Tibial nerve (tissue), 4 donors: ENCODE measurements around the gene KCNE3. TPM values are rescaled to one million over a fixed set of nuclear protein-coding genes. Genes with fewer than 3 reads are reported as not detected.

Experiments used
- DNase-seq, 2 donors: peaks; one replicate each; pipeline ENCODE4 v3.0.0-alpha.2; 2019; ENCODE audit warnings: low spot score in 2 of 2
- H3K27ac ChIP-seq, 4 donors: fragments of 200-600 bp; sonication (generic) in 3 of 4; one replicate each; pipeline ENCODE4 v1.5.1; 2017 to 2019; ENCODE audit warnings: mild to moderate bottlenecking in 1 of 4
- H3K27me3 ChIP-seq, 2 donors: fragments of 200-600 bp; sonication (generic) in 1 of 2; one replicate each; pipeline versions ENCODE4 v1.5.1 to v1.6.0; 2017 to 2019
- H3K36me3 ChIP-seq, 3 donors: fragments of 200-600 bp; sonication (generic); one replicate each; pipeline ENCODE4 v1.5.1; 2018 to 2019
- H3K4me1 ChIP-seq, 4 donors: fragments of 200-600 bp; sonication (generic) in 3 of 4; one replicate each; pipeline ENCODE4 v1.5.1; 2017 to 2019
- H3K4me3 ChIP-seq, 4 donors: fragments of 200-600 bp; sonication (generic) in 3 of 4; one replicate each; pipeline ENCODE4 v1.5.1; 2017 to 2019; ENCODE audit warnings: mild to moderate bottlenecking in 1 of 4, moderate library complexity in 1 of 4
- H3K9me3 ChIP-seq, 4 donors: fragments of 200-600 bp; sonication (generic) in 3 of 4; one replicate each; pipeline ENCODE4 v1.5.1; 2017 to 2019
- EP300 ChIP-seq, 2 donors: sonication (generic); formaldehyde crosslinking; IDR thresholded peaks; one replicate each; pipeline ENCODE4 v1.6.1; 2017; ENCODE audit warnings: antibody characterized with exemption in 2 of 2, mild to moderate bottlenecking in 1 of 2
- POLR2A ChIP-seq, 2 donors: fragments of 450-650 bp; IDR thresholded peaks; one replicate each; pipeline ENCODE4 v1.6.1; 2017; ENCODE audit warnings: antibody characterized with exemption in 2 of 2, mild to moderate bottlenecking in 2 of 2, moderate library complexity in 2 of 2
- WGBS, 2 donors: methylation state at CpG; one replicate each; pipeline ENCODE4 v1.1.5; 2018; 5-methylcytosine and 5-hydroxymethylcytosine counted together
- total RNA-seq, 4 donors: library from RNA; depleted of rRNA; stranded (reverse); fragments of >200 nt; gene quantifications; one replicate each; pipeline ENCODE4 v1.1.0, GENCODE V29; 2016
- TF ChIP-seq, protein P1 (sequence below), 5 experiments: fragments of 200-600 bp in 3 of 5; fragments of 450-650 bp in 2 of 5; sonication (generic) in 3 of 5; IDR thresholded peaks; one replicate each; pipeline ENCODE4 v1.5.1; 2016 to 2019; ENCODE audit warnings: antibody characterized with exemption in 5 of 5, mild to moderate bottlenecking in 3 of 5, moderate library complexity in 2 of 5

Gene KCNE3
- total RNA-seq: 1 to 10 TPM; 5.7 to 8.5 (median 6.7) TPM

DNA sequence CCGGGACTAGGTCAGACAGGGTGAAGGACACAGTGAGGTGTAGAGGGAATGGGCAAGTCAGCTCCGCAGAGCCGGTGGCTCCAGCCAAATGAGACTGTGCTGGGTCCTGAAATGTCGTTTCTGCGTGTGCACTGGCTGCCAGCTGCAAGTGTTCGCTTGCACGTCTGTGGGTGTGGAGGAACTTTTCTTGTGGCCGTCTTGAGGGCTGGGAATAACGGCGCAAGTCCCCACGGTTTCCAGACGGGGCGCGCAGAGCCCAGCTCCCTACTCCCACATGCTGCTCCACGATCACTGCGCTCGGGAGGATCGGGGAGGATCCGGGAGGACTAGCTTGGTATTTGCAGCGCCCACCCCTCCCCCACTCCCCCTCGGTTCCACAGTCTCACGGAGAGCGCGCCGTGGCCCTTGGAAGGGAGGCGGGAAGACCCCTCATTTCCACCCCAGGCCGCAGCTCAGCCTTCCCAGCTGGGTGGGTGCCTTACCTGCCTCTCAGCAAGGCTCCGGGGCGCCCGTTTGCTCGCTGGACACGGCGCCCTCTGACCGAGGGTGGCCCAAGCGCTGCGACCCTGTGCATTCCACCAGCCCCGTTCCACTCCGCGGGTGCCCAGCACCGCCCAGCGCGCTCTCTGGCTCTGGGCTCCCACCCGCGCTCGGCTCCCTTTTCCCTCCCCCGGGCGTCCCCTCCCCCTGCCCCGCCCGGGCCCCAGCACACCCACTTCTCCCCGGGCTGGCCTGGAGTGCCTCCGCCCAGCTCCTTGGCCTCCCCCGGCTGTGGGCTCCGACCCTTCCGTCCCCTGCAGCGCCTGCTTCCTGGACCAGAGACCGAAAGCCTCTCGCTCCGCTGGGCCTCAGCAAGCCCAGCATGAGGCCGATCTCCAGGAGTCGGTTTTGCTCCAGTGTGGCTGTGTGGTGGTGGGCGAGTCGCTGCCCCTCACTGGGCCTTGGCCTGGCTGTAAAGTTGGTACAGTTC, at the start of gene KCNE3:
TSS of gene KCNE3 (minus strand) at position 634 of the 970 bp plus-strand sequence. CDS start 9,986 bp downstream, outside the sequence.
- Histone ChIP-seq H3K27ac (peak within 1 kb of the TSS in 3 of 4 donors; percentile 5 to 77 (median 68)), H3K27me3 (no peaks in the 10 kb centered on the region), H3K4me1 (peaks cover 0 to 28% (median 4%) of the 10 kb centered on the region in 4 donors), H3K36me3 (no peaks in the 10 kb centered on the region), H3K9me3 (no peaks in the 10 kb centered on the region), H3K4me3 (peak within 1 kb of the TSS; percentile 39 to 61 (median 48))
- no peak for DNase-seq
- 6 to 12% methylated on average over 24 to 28 of the region's 62 CpGs for WGBS, 2 donors
- TF ChIP-seq, protein P1, sequence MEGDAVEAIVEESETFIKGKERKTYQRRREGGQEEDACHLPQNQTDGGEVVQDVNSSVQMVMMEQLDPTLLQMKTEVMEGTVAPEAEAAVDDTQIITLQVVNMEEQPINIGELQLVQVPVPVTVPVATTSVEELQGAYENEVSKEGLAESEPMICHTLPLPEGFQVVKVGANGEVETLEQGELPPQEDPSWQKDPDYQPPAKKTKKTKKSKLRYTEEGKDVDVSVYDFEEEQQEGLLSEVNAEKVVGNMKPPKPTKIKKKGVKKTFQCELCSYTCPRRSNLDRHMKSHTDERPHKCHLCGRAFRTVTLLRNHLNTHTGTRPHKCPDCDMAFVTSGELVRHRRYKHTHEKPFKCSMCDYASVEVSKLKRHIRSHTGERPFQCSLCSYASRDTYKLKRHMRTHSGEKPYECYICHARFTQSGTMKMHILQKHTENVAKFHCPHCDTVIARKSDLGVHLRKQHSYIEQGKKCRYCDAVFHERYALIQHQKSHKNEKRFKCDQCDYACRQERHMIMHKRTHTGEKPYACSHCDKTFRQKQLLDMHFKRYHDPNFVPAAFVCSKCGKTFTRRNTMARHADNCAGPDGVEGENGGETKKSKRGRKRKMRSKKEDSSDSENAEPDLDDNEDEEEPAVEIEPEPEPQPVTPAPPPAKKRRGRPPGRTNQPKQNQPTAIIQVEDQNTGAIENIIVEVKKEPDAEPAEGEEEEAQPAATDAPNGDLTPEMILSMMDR (IDR thresholded peaks at IDR 0.05): no peak
- TF ChIP-seq POLR2A (IDR thresholded peaks at IDR 0.05): no peak
- TF ChIP-seq EP300 (IDR thresholded peaks at IDR 0.05): no peak

- no peak overlapping the region for H3K4me3 ChIP-seq
- H3K36me3 ChIP-seq: no peaks in the 10 kb centered on the region
- H3K27me3 ChIP-seq: no peaks in the 10 kb centered on the region
- peaks cover 0 to 9% (median 0%) of the 10 kb centered on the region in 4 donors for H3K9me3 ChIP-seq
- DNase-seq: no peak
- H3K27ac ChIP-seq: no peak overlapping the region
- no peak for TF ChIP-seq POLR2A (IDR thresholded peaks at IDR 0.05)
- TF ChIP-seq, protein P1 (IDR thresholded peaks at IDR 0.05): no peak
- no peaks in the 10 kb centered on the region for H3K4me1 ChIP-seq
- WGBS, 2 donors: 48 to 58% methylated on average over 2 of the region's 2 CpGs
Observed at GRCh38 chr11:74507582-74507981, 40.2 kb upstream of the KCNE3 start.

- no peaks in the 10 kb centered on the region for H3K36me3 ChIP-seq
- peaks cover 0 to 4% (median 0%) of the 10 kb centered on the region in 4 donors for H3K9me3 ChIP-seq
- no peak overlapping the region for H3K4me3 ChIP-seq
- TF ChIP-seq POLR2A (IDR thresholded peaks at IDR 0.05) (no peak), EP300 (IDR thresholded peaks at IDR 0.05) (no peak)
- TF ChIP-seq, protein P1 (IDR thresholded peaks at IDR 0.05): no peak
- H3K27me3 ChIP-seq: no peaks in the 10 kb centered on the region
- DNase-seq: no peak
- no peak overlapping the region for H3K27ac ChIP-seq
- WGBS, 2 donors: 69 to 80% methylated on average over 1 of the region's 1 CpG
- H3K4me1 ChIP-seq: no peaks in the 10 kb centered on the region
Observed at GRCh38 chr11:74506823-74507222, 39.5 kb upstream of the KCNE3 start.

GRCh38 chr11:74505911-74506310, 38.6 kb upstream of the KCNE3 start:
- no peak for DNase-seq
- Histone ChIP-seq H3K27ac (no peak overlapping the region), H3K4me1 (no peaks in the 10 kb centered on the region), H3K9me3 (peaks cover 0 to 4% (median 0%) of the 10 kb centered on the region in 4 donors), H3K36me3 (no peaks in the 10 kb centered on the region), H3K4me3 (no peak overlapping the region), H3K27me3 (no peaks in the 10 kb centered on the region)
- no peak for TF ChIP-seq POLR2A (IDR thresholded peaks at IDR 0.05)
- 79 to 81% methylated on average over 4 of the region's 4 CpGs for WGBS, 2 donors

DNA sequence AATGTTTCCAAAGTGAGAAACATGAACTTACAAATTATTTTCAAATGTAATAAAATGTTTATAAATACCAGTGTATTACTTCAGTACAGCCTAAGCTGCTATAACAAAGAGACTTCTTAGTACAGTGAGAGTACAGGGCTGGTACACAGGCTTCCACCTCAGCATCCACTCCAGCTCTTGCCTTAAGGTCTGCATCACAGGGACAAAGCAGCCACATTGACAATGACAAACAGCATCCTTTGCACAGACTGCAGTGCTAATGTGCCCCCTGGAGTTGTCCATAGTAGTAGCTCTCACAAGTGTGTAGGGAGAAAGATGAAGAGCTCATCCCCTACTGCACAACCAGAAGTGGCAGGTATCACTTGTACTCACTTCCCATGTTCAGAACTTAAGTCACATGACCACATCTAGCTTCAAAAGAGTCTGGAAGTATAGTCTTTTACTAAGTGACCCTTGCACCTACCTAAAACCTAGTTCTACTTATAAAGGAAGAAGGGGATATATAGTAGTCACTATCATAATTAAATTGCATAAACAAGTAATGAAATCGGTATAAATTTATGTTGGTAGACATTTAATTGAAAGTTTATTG, 36.8 kb upstream of the KCNE3 start:
- Histone ChIP-seq H3K27me3 (no peaks in the 10 kb centered on the region), H3K9me3 (peaks cover 0 to 4% (median 0%) of the 10 kb centered on the region in 4 donors), H3K4me1 (no peaks in the 10 kb centered on the region), H3K27ac (no peak overlapping the region), H3K36me3 (no peaks in the 10 kb centered on the region), H3K4me3 (no peak overlapping the region)
- DNase-seq: no peak
- 98% methylated on average over 1 of the region's 1 CpG for WGBS, 2 donors
- TF ChIP-seq, protein P1 (IDR thresholded peaks at IDR 0.05): no peak
- no peak for TF ChIP-seq POLR2A (IDR thresholded peaks at IDR 0.05)
- TF ChIP-seq EP300 (IDR thresholded peaks at IDR 0.05): no peak
